ENCODE data around the gene TBXAS1.

The TBXAS1 gene

DNA sequence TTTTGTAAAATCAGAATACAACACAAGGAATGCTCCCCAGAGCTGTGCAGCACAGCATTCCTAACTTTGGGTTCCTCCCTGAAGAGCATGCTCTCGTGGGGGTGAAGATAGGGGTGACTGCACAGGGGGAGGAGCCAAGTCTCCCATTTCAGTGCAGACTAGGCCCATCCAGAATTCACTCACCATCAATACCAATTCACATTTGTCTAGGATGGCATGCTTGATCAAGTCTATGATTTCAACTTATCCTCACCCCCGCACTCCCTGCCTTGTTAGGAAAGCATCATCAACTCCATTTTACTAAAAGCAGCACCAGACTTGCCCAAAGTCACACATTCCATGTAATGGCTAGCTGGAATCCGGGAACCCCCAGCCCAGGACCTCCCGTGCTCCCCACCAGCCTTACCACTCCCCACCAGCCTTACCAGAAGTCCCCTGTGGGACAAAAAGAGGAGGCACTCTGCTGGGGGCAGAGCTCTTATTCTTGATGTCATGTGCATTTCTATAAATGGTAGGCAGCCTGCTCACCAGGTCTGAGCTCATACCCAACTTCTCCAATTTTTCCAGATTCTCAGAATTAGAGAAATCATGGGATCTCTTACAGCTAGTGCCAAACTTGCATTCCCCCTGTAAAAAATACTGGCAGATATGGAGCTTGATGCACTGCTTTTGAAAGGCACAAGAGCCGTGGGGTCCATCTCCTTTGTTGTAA lies 227.5 kb downstream of the TBXAS1 start:
- DNase-seq: no peak

DNA sequence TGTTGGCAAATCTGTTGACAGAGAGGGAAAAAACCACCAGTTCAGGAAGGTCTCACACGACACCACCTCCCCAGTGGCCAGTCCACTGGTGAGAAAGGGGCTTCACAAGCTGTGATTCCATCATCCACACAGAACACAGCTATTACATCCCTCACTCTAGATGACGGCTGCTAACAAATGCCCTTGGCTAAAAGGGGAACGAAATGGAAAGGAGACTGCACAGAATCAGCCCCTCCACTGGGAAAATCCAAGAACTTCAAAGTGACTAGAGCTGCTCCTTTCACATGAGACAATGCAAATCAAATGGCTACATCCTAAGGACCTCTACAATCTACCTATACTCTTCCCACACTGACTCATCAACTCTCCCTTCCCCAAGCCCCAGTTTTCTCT lies 228.1 kb downstream of the TBXAS1 start:
- DNase-seq: no peak

DNA sequence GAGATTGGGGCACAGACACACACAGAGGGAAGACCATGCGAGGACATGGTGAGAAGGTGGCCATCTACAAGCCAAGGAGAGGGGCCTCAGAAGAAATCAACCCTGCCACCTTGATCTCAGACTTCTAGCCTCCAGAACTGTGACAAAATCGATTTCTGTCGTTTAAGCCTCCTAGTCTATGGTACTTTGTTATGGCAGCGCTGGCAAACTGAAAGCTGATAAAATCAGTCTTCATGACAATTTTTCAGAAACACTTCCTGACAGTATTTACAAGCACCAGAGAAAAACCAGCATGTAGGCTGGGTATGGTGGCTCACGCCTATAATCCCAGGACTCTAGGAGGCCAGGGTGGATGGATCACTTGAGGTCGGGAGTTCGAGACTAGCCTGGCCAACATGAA lies 229.5 kb downstream of the TBXAS1 start:
- no peak for DNase-seq

DNA sequence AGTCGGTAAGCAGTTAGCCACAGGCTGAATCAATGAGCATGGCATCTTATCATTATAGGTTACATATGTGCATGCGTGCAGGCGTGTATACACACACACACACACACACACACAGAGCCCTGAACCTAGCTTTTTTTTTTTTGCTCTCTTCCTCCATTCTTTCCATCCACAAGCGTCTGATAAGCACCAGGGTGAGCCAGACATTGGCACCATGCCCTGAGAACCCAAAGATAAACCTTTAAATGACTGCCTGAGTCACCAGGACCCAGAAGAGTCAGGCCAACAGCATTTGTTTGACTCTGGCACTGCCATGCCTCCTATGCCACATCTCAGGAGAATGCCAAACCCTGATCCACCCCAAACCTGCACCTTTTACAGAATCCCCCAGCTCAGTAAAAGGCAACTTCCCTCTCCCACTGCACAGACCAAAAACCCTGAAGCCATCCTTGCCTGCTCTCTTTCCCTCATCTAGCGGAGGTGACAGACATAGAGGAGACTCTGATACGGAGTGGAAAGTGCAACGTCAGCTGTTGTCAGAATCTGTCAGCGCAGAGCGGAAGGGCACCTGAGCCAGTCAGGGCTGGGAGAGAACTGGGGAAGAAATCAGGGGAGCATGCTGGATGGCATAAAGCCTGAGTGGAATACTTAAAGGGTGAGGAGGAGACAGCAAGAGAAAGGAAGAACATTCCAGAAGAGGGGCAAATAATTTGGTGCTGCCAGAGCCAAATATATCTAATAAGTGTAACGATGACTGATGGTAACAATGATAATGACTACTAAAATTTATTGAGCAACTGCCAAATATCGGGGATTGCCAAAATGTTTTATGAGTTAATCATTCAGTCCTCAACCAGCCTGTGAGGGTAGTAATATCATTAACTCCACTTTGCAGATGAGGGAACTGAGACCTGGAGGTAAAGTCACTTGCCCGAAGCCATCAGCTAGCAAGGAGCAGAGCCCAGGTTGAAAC lies 230.5 kb downstream of the TBXAS1 start:
- DNase-seq: no peak

DNA sequence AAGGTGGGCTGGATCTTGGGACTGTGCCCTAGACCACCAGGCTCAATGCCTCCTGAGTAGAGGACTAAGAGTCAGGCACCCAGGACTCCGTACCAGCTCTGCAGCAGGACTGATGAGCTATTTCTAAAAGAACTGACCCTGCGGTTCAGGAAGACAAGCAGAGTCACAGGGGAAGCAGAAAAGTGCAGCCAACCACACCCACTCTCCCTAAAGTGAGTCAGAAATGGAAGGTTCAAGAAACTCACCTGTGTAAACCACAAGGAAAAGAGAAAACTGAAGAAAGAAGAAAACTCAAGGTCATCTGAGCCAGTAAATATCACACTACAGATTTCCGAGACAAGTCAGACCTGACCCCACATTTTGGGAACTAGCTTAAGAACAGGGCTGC lies 231.2 kb downstream of the TBXAS1 start:
- DNase-seq: no peak

DNA sequence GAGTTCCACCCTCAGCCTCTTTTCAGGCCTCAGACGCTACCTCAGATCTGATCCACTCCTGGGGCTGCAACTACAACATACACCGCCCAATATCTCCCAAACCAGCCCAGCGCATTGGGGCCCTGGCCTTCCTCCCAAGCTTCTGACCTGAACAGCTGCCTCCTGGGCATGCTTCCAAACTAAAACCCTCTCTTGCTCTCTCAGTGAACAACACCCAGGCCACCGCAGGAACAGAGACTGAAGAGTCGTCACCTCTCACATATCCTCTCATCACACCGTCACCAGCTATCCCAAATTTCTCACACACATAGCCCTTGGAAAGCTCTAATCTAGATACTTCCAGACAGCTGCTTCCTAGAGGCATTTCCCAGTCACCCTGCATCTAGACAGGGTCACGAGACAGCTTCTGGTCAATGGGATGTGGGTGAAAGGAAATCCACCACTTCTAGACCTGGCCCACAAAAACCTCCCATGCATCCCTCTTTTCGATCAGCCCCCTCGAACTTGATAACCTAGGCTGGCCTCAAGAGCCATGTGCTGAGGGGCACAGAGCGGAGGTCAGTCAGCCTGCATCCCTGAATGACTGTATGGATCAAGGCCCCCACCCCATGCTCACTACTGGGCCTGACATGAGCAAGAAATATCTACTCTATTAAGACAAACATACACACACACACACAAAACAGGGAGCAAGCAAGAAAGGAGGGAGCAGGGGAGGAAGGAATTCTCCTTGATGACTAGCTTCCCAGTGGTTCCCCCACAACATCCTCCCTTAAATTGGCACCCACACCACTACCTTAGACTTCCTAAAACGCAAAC lies 231.9 kb downstream of the TBXAS1 start:
- DNase-seq: peak; percentile 13

DNA sequence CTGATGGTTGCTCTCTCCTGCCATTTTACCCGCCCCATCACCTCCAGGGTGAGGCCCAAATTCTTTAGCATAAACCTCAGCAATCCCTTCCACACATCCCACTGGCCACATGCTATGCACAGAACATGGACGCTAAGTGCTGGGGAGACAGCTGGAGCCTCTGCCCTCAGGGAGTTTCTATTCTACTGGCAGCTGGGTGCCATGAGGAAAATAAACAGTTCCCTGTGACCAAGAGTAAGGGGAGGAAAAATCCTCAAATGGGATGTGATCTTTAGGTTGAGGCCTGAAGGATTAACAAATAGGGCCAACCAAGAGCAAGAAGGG lies 232.5 kb downstream of the TBXAS1 start:
- DNase-seq: no peak

DNA sequence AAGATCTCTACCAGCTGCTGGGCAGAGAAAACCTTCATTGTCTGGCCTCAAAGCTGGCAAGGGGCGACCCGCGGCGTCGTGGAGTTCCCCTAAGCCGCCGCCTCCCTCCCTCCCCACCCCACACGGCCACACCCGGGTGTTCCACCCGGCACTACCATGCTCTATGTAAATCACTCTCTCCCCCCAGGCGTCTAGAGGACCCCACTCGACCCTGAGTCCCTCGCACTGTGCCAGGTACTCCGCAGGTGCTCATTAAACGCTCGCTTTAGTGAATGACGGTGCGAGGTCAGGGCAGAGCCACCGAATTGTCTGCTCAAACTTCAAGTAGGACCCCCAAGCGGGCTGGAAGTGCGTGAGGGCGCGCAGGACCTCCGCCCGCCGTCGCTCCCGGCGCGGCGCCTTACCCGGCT lies 233.1 kb downstream of the TBXAS1 start:
- no peak for DNase-seq

DNA sequence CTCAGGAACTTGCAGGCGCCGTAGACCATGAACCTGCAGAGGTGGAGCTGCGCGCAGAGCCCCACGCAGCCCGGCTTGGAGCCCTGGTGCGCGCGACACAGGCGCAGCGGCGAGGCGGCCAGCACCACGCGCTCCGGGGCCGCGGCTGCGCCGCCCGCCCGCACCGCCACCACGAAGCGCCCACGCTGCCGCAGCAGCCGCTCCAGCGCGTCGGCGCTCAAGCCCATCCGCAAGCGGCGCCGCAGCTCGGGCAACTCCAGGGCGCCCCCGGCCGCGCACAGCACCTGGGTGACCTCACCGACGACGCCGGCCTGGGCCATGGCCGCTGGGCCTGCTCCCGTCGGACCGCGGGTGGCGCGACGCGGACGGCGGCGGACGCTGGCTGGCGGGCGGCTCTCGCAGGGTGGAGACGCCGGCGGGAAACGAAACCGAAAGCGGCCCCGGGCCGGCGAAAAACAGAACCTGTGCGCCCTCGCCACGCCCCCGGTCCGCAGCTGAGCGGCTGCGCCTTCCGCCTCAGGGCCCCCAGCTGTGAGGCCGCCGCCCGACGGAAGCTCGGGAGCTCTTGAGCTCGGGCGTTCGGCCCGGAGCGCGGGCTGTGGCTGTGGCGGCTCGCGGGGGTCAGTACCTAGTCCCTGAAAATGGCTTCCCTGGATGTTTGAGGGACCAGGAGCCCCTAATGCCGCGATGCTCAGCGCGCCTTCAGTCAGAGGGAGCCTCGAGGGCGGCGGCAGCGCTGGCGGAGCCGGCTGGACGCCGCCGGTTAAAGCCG lies 233.7 kb downstream of the TBXAS1 start, which contains the start of gene PARP12:
PARP12 (minus strand) TSS at position 424 of the 772 bp plus-strand sequence; CDS start at position 320, 104 bp downstream.
- peak; percentile 60 for DNase-seq

DNA sequence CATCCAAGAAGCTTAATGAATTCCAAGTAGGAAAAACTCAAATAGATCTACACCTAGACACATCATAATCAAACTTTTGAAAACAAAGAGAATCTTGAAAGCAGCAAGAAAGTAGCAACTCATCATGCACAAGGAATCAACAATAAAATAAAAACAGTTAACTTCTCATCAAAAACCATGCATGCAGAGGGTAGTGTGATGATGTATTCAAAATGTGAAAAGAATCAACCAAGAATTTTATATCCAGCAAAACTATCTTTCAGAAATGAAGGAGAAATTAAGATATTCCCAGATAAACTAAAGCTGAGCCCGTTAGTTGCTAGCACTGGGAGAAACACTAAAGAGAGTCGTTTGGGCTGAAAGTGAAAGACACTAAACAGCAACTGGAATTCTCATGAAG lies 238.0 kb downstream of the TBXAS1 start:
- no peak for DNase-seq

DNA sequence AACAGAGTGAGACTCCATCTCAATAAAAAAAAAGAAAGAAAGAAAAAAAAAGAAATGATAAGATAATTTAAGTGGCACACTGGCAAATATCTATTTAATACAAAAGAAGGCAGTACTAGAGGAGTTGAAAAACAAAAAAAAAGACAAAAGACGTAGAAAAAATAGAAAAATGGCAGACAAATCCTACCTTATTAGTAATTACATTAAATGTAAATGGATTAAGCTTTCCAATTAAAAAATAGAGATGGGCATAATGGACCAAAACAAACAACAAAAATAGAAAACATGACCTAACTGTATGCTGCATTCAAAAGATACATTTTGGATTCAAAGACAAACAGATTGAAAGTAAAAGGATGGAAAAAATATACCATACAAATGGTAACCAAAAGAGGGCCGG lies 239.0 kb downstream of the TBXAS1 start:
- no peak for DNase-seq

DNA sequence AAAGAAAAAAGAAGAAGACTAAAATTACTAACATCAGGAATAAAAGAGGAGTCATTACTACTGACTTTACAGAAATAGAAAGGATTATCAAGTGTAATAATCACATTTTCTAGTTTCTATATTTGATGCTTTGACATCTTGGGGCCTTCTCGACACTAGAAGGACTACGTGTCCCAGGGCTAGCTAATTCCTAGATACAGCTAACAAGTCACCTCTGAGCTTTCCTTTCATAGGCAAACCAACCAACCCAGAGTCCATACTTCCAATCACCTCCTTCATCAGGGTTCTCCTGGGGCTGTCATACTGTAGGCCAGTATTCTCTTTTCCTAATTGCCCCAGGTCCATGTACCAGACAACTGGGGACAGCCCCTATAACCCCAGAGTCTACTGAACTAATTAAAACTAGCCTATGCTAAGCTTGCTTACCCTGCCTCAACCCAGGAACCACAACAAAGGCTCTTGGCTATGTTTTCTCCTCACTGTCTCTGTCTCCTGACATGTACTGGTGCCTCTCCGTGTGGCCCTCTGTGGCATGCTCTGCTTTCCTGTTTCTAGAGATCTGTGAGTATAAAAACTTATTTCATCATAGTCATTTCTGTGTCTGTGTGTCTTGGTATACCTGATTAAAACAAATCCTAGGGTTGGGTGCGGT lies 240.4 kb downstream of the TBXAS1 start:
- DNase-seq: no peak
